ENCODE results near the gene CDK15. TPM values are rescaled to one million over a fixed set of nuclear protein-coding genes. Genes with fewer than 3 reads are reported as not detected.

CDK15 gene
- total RNA-seq, 2 donors from 2014 or later, result 1.5 to 8.3 TPM

- Histone ChIP-seq H3K27me3 (replicated peaks; ENCODE audit: insufficient read depth) (no peaks in the 10 kb centered on the region), H3K27ac (no peak overlapping the region), H3K9me3 (no peaks in the 10 kb centered on the region), H3K4me3 (no peak overlapping the region), H3K4me1 (ENCODE audit: control insufficient read depth in 1 of 2, low read depth in 2 of 2) (peaks cover 0 to 13% of the 10 kb centered on the region in 2 donors), H3K36me3 (no peaks in the 10 kb centered on the region)
- ATAC-seq (ENCODE audit: insufficient number of reproducible peaks, low FRiP score, low read depth) (no peak), DNase-seq (ENCODE audit: low spot score) (no peak)
- TF ChIP-seq CTCF (IDR thresholded peaks at IDR 0.05), result no peak
Observed at GRCh38 chr2:201789395-201789794, 16.9 kb upstream of the CDK15 start.

- peaks cover 0 to 13% of the 10 kb centered on the region in 2 donors for H3K4me1 ChIP-seq (ENCODE audit: control insufficient read depth in 1 of 2, low read depth in 2 of 2)
- no peaks in the 10 kb centered on the region for H3K36me3 ChIP-seq
Observed at GRCh38 chr2:201790291-201790690, 16.0 kb upstream of the CDK15 start.

GRCh38 chr2:201790989-201791388 is 15.3 kb upstream of the CDK15 start:
- Histone ChIP-seq H3K27me3 (replicated peaks; ENCODE audit: insufficient read depth) (no peaks in the 10 kb centered on the region), H3K4me1 (ENCODE audit: control insufficient read depth in 1 of 2, low read depth in 2 of 2) (peaks cover 0 to 10% of the 10 kb centered on the region in 2 donors), H3K9me3 (no peaks in the 10 kb centered on the region), H3K4me3 (no peak overlapping the region), H3K36me3 (no peaks in the 10 kb centered on the region), H3K27ac (no peak overlapping the region)
- ATAC-seq (ENCODE audit: insufficient number of reproducible peaks, low FRiP score, low read depth) (no peak), DNase-seq (ENCODE audit: low spot score) (no peak)
- TF ChIP-seq CTCF (IDR thresholded peaks at IDR 0.05), result no peak

More at GRCh38 chr2:201790291-201790690, 16.0 kb upstream of the CDK15 start:
- no peaks in the 10 kb centered on the region for H3K9me3 ChIP-seq
- H3K4me3 ChIP-seq, result no peak overlapping the region
- no peak overlapping the region for H3K27ac ChIP-seq
- no peak for DNase-seq (ENCODE audit: low spot score)
- no peak for ATAC-seq (ENCODE audit: insufficient number of reproducible peaks, low FRiP score, low read depth)
- no peaks in the 10 kb centered on the region for H3K27me3 ChIP-seq (replicated peaks; ENCODE audit: insufficient read depth)
- no peak for TF ChIP-seq CTCF (IDR thresholded peaks at IDR 0.05)

- Histone ChIP-seq H3K4me3 (no peak overlapping the region), H3K36me3 (no peaks in the 10 kb centered on the region), H3K27ac (no peak overlapping the region), H3K27me3 (replicated peaks; ENCODE audit: insufficient read depth) (no peaks in the 10 kb centered on the region), H3K4me1 (ENCODE audit: control insufficient read depth in 1 of 2, low read depth in 2 of 2) (peaks cover 12 to 22% of the 10 kb centered on the region in 2 donors), H3K9me3 (no peaks in the 10 kb centered on the region)
- DNase-seq (ENCODE audit: low spot score) (no peak), ATAC-seq (ENCODE audit: insufficient number of reproducible peaks, low FRiP score, low read depth) (no peak)
- TF ChIP-seq CTCF (IDR thresholded peaks at IDR 0.05), result no peak
Observed at GRCh38 chr2:201793631-201794030, 12.7 kb upstream of the CDK15 start.

GRCh38 chr2:201794294-201794693 is 12.0 kb upstream of the CDK15 start:
- no peak for TF ChIP-seq CTCF (IDR thresholded peaks at IDR 0.05)
- Histone ChIP-seq H3K4me3 (no peak overlapping the region), H3K27me3 (replicated peaks; ENCODE audit: insufficient read depth) (no peaks in the 10 kb centered on the region), H3K4me1 (ENCODE audit: control insufficient read depth in 1 of 2, low read depth in 2 of 2) (peaks cover 18 to 27% of the 10 kb centered on the region in 2 donors), H3K36me3 (no peaks in the 10 kb centered on the region), H3K27ac (no peak overlapping the region), H3K9me3 (no peaks in the 10 kb centered on the region)
- DNase-seq (ENCODE audit: low spot score) (no peak), ATAC-seq (ENCODE audit: insufficient number of reproducible peaks, low FRiP score, low read depth) (no peak)

Measured in thoracic aorta (tissue), 2 donors.